IPS-20b (cell line): ENCODE measurements around the gene SIN3B.

Experiments used
- H3K27ac ChIP-seq: one replicate; pipeline ENCODE4 v1.5.1; 2013; ENCODE audit warnings: low read length
- H3K27me3 ChIP-seq: 2 replicates; pipeline ENCODE4 v1.6.1; 2013; ENCODE audit warnings: mild to moderate bottlenecking, low read length, inconsistent platforms; ENCODE audit not compliant: insufficient read depth
- H3K36me3 ChIP-seq: 2 replicates; pipeline ENCODE4 v1.6.1; 2013; ENCODE audit warnings: low read depth, mild to moderate bottlenecking, inconsistent platforms, low read length, moderate library complexity; ENCODE audit not compliant: insufficient read depth
- H3K4me1 ChIP-seq: 2 replicates; pipeline ENCODE4 v1.6.1; 2013; ENCODE audit warnings: mild to moderate bottlenecking, control low read depth, inconsistent platforms, low read length, moderate library complexity; ENCODE audit not compliant: insufficient read depth
- H3K4me3 ChIP-seq: 2 replicates; pipeline ENCODE4 v1.5.1; 2013; ENCODE audit warnings: mild to moderate bottlenecking, low read length, inconsistent platforms
- H3K9ac ChIP-seq: 2 replicates; pipeline ENCODE4 v1.6.1; 2013; ENCODE audit warnings: low read depth, mild to moderate bottlenecking, inconsistent platforms, low read length, moderate library complexity
- H3K9me3 ChIP-seq: 2 replicates; pipeline ENCODE4 v1.6.1; 2013; ENCODE audit warnings: mild to moderate bottlenecking, low read depth, low read length, inconsistent platforms; ENCODE audit not compliant: insufficient read depth

Gene SIN3B

GRCh38 chr19:16922949-16923348, 93.8 kb downstream of the SIN3B start:
- Histone ChIP-seq H3K27me3 (no peaks in the 10 kb centered on the region), H3K27ac (no peak overlapping the region), H3K4me1 (no peaks in the 10 kb centered on the region), H3K36me3 (no peaks in the 10 kb centered on the region), H3K4me3 (no peak overlapping the region), H3K9me3 (no peaks in the 10 kb centered on the region; the same call in 1 of the 2 replicates), H3K9ac (no peak overlapping the region)

GRCh38 chr19:16927883-16928282, 98.7 kb downstream of the SIN3B start:
- Histone ChIP-seq H3K9ac (no peak overlapping the region), H3K27ac (no peak overlapping the region), H3K27me3 (no peaks in the 10 kb centered on the region), H3K36me3 (no peaks in the 10 kb centered on the region), H3K9me3 (no peaks in the 10 kb centered on the region), H3K4me1 (no peaks in the 10 kb centered on the region), H3K4me3 (no peak overlapping the region)

GRCh38 chr19:16928351-16928750, 99.2 kb downstream of the SIN3B start:
- Histone ChIP-seq H3K9ac (no peak overlapping the region), H3K27me3 (no peaks in the 10 kb centered on the region), H3K27ac (no peak overlapping the region), H3K4me3 (no peak overlapping the region), H3K36me3 (no peaks in the 10 kb centered on the region), H3K4me1 (no peaks in the 10 kb centered on the region), H3K9me3 (no peaks in the 10 kb centered on the region)

GRCh38 chr19:16928916-16929315, 99.7 kb downstream of the SIN3B start:
- H3K36me3 ChIP-seq: no peaks in the 10 kb centered on the region
- no peak overlapping the region for H3K9ac ChIP-seq
- H3K27ac ChIP-seq: no peak overlapping the region
- no peaks in the 10 kb centered on the region for H3K27me3 ChIP-seq
- H3K4me1 ChIP-seq: no peaks in the 10 kb centered on the region
- H3K9me3 ChIP-seq: no peaks in the 10 kb centered on the region
- H3K4me3 ChIP-seq: no peak overlapping the region
